Urinary bladder (tissue), 4 donors: Measurements from ENCODE around the gene WNT3. TPM values are rescaled to one million over a fixed set of nuclear protein-coding genes. Genes with fewer than 3 reads are reported as not detected.

Experiments
- DNase-seq: peaks from one replicate; pipeline ENCODE4 v3.0.0-alpha.2; 2015; ENCODE audit errors: extremely low spot score
- H3K27ac ChIP-seq: one replicate; pipeline ENCODE4 v1.5.1; 2013; ENCODE audit warnings: low read depth, mild to moderate bottlenecking, moderate library complexity
- H3K36me3 ChIP-seq: one replicate; pipeline ENCODE4 v1.6.1; 2013; ENCODE audit warnings: mild to moderate bottlenecking, moderate library complexity; ENCODE audit not compliant: insufficient read depth
- H3K4me1 ChIP-seq: one replicate; pipeline ENCODE4 v1.6.1; 2013; ENCODE audit warnings: mild to moderate bottlenecking, moderate library complexity; ENCODE audit not compliant: insufficient read depth
- H3K4me3 ChIP-seq: one replicate; pipeline ENCODE4 v1.5.1; 2013; ENCODE audit warnings: low read depth, low read length
- WGBS: extraction: QIAGEN DNeasy Blood & Tissue Kit; methylation state at CpG from one replicate; pipeline ENCODE4 v1.1.7; 2013; 5-methylcytosine and 5-hydroxymethylcytosine counted together
- polyA plus RNA-seq: library from polyadenylated mRNA; stranded (reverse); fragments of 200-250 nt; gene quantifications from one replicate; pipeline ENCODE4 v1.2.3, GENCODE V29; 2013
- total RNA-seq: library from RNA; depleted of rRNA; stranded (reverse); fragments of >200 nt; gene quantifications from one replicate; pipeline ENCODE4 v1.2.3, GENCODE V29; 2014
- donor health status: healthy with polysubstance abuse.
- donor health status: healthy.

The WNT3 gene
- total and polyA plus RNA-seq, 2 donors = 0.54 to 0.90 TPM

GRCh38 chr17:46815474-46816353, 2.8 kb downstream of the WNT3 start:
- WGBS = 80% methylated on average over 12 of the region's 12 CpGs
- no peaks in the 10 kb centered on the region for H3K36me3 ChIP-seq
- H3K4me3 ChIP-seq = no peak overlapping the region
- H3K4me1 ChIP-seq = no peaks in the 10 kb centered on the region
- no peak for DNase-seq
- H3K27ac ChIP-seq = no peak overlapping the region

- Histone ChIP-seq H3K4me1 (no peaks in the 10 kb centered on the region), H3K27ac (no peak overlapping the region), H3K36me3 (no peaks in the 10 kb centered on the region), H3K4me3 (no peak overlapping the region)
- DNase-seq = no peak
- 46% methylated on average over 7 of the region's 7 CpGs for WGBS
Observed at GRCh38 chr17:46814446-46814845, 4.0 kb downstream of the WNT3 start.

- WGBS = 72% methylated on average over 3 of the region's 3 CpGs
Observed at GRCh38 chr17:46813920-46814319, 4.6 kb downstream of the WNT3 start.

GRCh38 chr17:46812624-46813318, 5.7 kb downstream of the WNT3 start:
- DNase-seq = no peak
- Histone ChIP-seq H3K4me1 (no peaks in the 10 kb centered on the region), H3K36me3 (no peaks in the 10 kb centered on the region), H3K27ac (no peak overlapping the region), H3K4me3 (no peak overlapping the region)
- WGBS = 73% methylated on average over 6 of the region's 6 CpGs

More at GRCh38 chr17:46813920-46814319, 4.6 kb downstream of the WNT3 start:
- Histone ChIP-seq H3K4me1 (no peaks in the 10 kb centered on the region), H3K27ac (no peak overlapping the region), H3K4me3 (no peak overlapping the region), H3K36me3 (no peaks in the 10 kb centered on the region)
- no peak for DNase-seq

- 21% methylated on average over 11 of the region's 11 CpGs for WGBS
- Histone ChIP-seq H3K4me1 (no peaks in the 10 kb centered on the region), H3K27ac (no peak overlapping the region), H3K36me3 (no peaks in the 10 kb centered on the region), H3K4me3 (no peak overlapping the region)
- no peak for DNase-seq
Observed at GRCh38 chr17:46811978-46812583, 6.4 kb downstream of the WNT3 start.

GRCh38 chr17:46810837-46811236, 7.7 kb downstream of the WNT3 start:
- Histone ChIP-seq H3K4me1 (no peaks in the 10 kb centered on the region), H3K27ac (no peak overlapping the region), H3K4me3 (no peak overlapping the region), H3K36me3 (no peaks in the 10 kb centered on the region)
- WGBS = 85% methylated on average over 10 of the region's 10 CpGs
- DNase-seq = no peak

- DNase-seq = no peak
- Histone ChIP-seq H3K4me1 (no peaks in the 10 kb centered on the region), H3K36me3 (no peaks in the 10 kb centered on the region), H3K4me3 (no peak overlapping the region), H3K27ac (no peak overlapping the region)
- 83% methylated on average over 8 of the region's 8 CpGs for WGBS
Observed at GRCh38 chr17:46809110-46809571, 9.4 kb downstream of the WNT3 start.

- no peak for DNase-seq
- Histone ChIP-seq H3K4me1 (no peaks in the 10 kb centered on the region), H3K27ac (no peak overlapping the region), H3K36me3 (no peaks in the 10 kb centered on the region), H3K4me3 (no peak overlapping the region)
- WGBS = 89% methylated on average over 6 of the region's 6 CpGs
Observed at GRCh38 chr17:46805771-46806170, 12.7 kb downstream of the WNT3 start.

GRCh38 chr17:46803544-46803943, 14.9 kb downstream of the WNT3 start:
- Histone ChIP-seq H3K36me3 (no peaks in the 10 kb centered on the region), H3K4me1 (no peaks in the 10 kb centered on the region), H3K27ac (no peak overlapping the region), H3K4me3 (no peak overlapping the region)
- DNase-seq = no peak
- WGBS = 92% methylated on average over 5 of the region's 5 CpGs

GRCh38 chr17:46802800-46803199, 15.7 kb downstream of the WNT3 start:
- no peak for DNase-seq
- Histone ChIP-seq H3K36me3 (no peaks in the 10 kb centered on the region), H3K27ac (no peak overlapping the region), H3K4me3 (no peak overlapping the region), H3K4me1 (no peaks in the 10 kb centered on the region)
- WGBS = 66% methylated on average over 7 of the region's 7 CpGs

- Histone ChIP-seq H3K4me1 (no peaks in the 10 kb centered on the region), H3K27ac (no peak overlapping the region), H3K4me3 (no peak overlapping the region), H3K36me3 (no peaks in the 10 kb centered on the region)
- no peak for DNase-seq
- WGBS = 98% methylated on average over 4 of the region's 4 CpGs
Observed at GRCh38 chr17:46800573-46800972, 17.9 kb downstream of the WNT3 start.

GRCh38 chr17:46796956-46797530, 21.4 kb downstream of the WNT3 start:
- WGBS = 64% methylated on average over 8 of the region's 8 CpGs
- no peak for DNase-seq
- Histone ChIP-seq H3K4me3 (no peak overlapping the region), H3K4me1 (no peaks in the 10 kb centered on the region), H3K27ac (no peak overlapping the region), H3K36me3 (no peaks in the 10 kb centered on the region)

GRCh38 chr17:46796524-46796923, 22.0 kb downstream of the WNT3 start:
- H3K4me3 ChIP-seq = no peak overlapping the region
- no peaks in the 10 kb centered on the region for H3K4me1 ChIP-seq
- no peaks in the 10 kb centered on the region for H3K36me3 ChIP-seq
- no peak for DNase-seq
- 73% methylated on average over 7 of the region's 7 CpGs for WGBS
- no peak overlapping the region for H3K27ac ChIP-seq
